Smooth muscle cell (in vitro differentiated cells): ENCODE results near the gene FDXACB1. TPM values are rescaled to one million over a fixed set of nuclear protein-coding genes. Genes with fewer than 3 reads are reported as not detected.
"Not testable (repeated sequence)": the region's sequence is repeated elsewhere in the genome, so short reads cannot be mapped to it uniquely, and the experiment has no call there.

ENCODE experiments used
- DNase-seq: peaks from one replicate; lab custom pipeline; 2025; ENCODE audit not compliant: unreplicated experiment; lab: John Stamatoyannopoulos, UW
- H2AFZ ChIP-seq: fragments of 200-600 bp; sonication (generic); 2 replicates; pipeline ENCODE4 v1.6.0; 2016; ENCODE audit warnings: antibody characterized with exemption, low read depth, mild to moderate bottlenecking
- H3F3A ChIP-seq: fragments of 200-600 bp; sonication (generic); 2 replicates; pipeline ENCODE4 v1.6.0; 2017; ENCODE audit warnings: antibody characterized with exemption, low read depth
- H3K27ac ChIP-seq: fragments of 200-600 bp; sonication (generic); 2 replicates; pipeline ENCODE4 v1.5.1; 2016; ENCODE audit warnings: low read depth, mild to moderate bottlenecking
- H3K27me3 ChIP-seq: fragments of 200-600 bp; sonication (generic); 2 replicates; pipeline ENCODE4 v1.6.1; 2016; ENCODE audit warnings: low read depth, mild to moderate bottlenecking
- H3K36me3 ChIP-seq: fragments of 200-600 bp; sonication (generic); 2 replicates; pipeline ENCODE4 v1.5.1; 2016; ENCODE audit warnings: low read depth
- H3K4me1 ChIP-seq: fragments of 200-600 bp; sonication (generic); 2 replicates; pipeline ENCODE4 v1.5.1; 2016; ENCODE audit warnings: low read depth
- H3K4me2 ChIP-seq: fragments of 200-600 bp; sonication (generic); 2 replicates; pipeline ENCODE4 v1.6.0; 2016; ENCODE audit warnings: mild to moderate bottlenecking
- H3K4me3 ChIP-seq: fragments of 200-600 bp; sonication (generic); 2 replicates; pipeline ENCODE4 v1.5.1; 2016; ENCODE audit warnings: mild to moderate bottlenecking
- H3K79me2 ChIP-seq: fragments of 200-600 bp; sonication (generic); 2 replicates; pipeline ENCODE4 v1.6.0; 2016; ENCODE audit warnings: low read depth, mild to moderate bottlenecking
- H3K9ac ChIP-seq: fragments of 200-600 bp; sonication (generic); 2 replicates; pipeline ENCODE4 v1.6.0; 2016; ENCODE audit warnings: low read depth
- H3K9me3 ChIP-seq: fragments of 200-600 bp; sonication (generic); replicated peaks from 2 replicates; pipeline ENCODE4 v1.5.1; 2016; ENCODE audit warnings: low read depth
- H4K20me1 ChIP-seq: fragments of 200-600 bp; sonication (generic); 2 replicates; pipeline ENCODE4 v1.6.0; 2016; ENCODE audit warnings: low read depth
- WGBS: methylation state at CpG from one replicate; pipeline ENCODE4 v1.1.7; 2016; ENCODE audit warnings: low lambda C conversion rate; 5-methylcytosine and 5-hydroxymethylcytosine counted together
- polyA plus RNA-seq: library from polyadenylated mRNA; unstranded; fragments of >200 nt; fragmentation: Nextera tagmentation; extraction: Ambion mirVana; gene quantifications from 2 replicates; pipeline ENCODE4 v1.2.1, GENCODE V29; 2016
- total RNA-seq: library from RNA; depleted of rRNA; stranded (reverse); fragments of >200 nt; gene quantifications from 2 replicates; pipeline ENCODE4 v1.2.3, GENCODE V29; 2014
- TF ChIP-seq, protein P1 (sequence below): fragments of 200-600 bp; sonication (generic); IDR thresholded peaks from 2 replicates; pipeline ENCODE4 v1.5.1; 2017; ENCODE audit warnings: borderline replicate concordance, mild to moderate bottlenecking, antibody characterized with exemption; ENCODE audit not compliant: insufficient read depth, poor library complexity, severe bottlenecking

Gene FDXACB1
- total and polyA plus RNA-seq, 2 experiments from 2014 or later, result 2.1 TPM

DNA sequence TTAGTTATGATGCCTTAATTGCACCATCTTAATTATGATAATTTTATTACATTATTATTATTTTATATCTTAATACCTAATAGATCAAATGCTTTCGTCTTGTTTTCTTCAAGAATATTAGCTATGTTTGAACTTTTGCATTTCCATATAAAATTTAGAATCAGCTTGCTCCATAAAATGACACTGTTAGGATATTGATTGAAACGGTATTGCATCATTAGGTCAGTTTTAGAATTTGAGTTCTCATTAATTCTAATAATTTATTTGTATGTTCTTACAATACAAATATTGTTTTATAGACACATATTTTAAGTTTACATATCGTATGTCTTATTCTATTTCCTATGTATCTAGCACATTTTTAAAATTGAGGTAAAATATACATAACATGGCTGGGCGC, 7.1 kb upstream of the FDXACB1 start:
- Histone ChIP-seq H3K4me1 (no peaks in the 10 kb centered on the region), H3K27ac (no peak overlapping the region), H3K27me3 (no peaks in the 10 kb centered on the region), H3F3A (no peaks in the 10 kb centered on the region), H3K4me3 (no peak overlapping the region), H3K79me2 (no peaks in the 10 kb centered on the region), H4K20me1 (no peaks in the 10 kb centered on the region), H3K9ac (no peak overlapping the region), H3K36me3 (no peaks in the 10 kb centered on the region), H2AFZ (no peak overlapping the region), H3K9me3 (no peaks in the 10 kb centered on the region), H3K4me2 (no peak overlapping the region)
- no peak for DNase-seq
- 95% methylated on average over 4 of the region's 4 CpGs for WGBS
- TF ChIP-seq, protein P1, sequence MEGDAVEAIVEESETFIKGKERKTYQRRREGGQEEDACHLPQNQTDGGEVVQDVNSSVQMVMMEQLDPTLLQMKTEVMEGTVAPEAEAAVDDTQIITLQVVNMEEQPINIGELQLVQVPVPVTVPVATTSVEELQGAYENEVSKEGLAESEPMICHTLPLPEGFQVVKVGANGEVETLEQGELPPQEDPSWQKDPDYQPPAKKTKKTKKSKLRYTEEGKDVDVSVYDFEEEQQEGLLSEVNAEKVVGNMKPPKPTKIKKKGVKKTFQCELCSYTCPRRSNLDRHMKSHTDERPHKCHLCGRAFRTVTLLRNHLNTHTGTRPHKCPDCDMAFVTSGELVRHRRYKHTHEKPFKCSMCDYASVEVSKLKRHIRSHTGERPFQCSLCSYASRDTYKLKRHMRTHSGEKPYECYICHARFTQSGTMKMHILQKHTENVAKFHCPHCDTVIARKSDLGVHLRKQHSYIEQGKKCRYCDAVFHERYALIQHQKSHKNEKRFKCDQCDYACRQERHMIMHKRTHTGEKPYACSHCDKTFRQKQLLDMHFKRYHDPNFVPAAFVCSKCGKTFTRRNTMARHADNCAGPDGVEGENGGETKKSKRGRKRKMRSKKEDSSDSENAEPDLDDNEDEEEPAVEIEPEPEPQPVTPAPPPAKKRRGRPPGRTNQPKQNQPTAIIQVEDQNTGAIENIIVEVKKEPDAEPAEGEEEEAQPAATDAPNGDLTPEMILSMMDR, result no peak

DNA sequence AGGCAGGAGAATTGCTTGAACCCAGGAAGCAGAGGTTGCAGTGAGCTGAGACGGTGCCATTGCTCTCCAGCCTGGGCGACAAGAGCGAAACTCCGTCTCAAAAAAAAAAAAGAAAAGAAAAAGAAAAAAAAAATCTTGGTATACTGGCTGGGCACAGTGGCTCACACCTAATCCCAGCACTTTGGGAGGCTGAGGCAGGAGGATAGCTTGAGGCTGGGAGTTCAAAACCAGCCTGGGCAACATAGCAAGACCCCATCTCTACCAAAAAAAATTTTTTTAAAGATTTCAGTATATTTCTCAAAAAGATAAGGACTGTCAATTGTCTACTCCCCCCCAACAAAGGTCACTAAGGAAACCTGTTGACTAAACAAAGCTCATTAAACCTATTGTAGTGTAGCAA, 6.1 kb upstream of the FDXACB1 start:
- not testable (repeated sequence) for H3K4me2 ChIP-seq, H4K20me1 ChIP-seq, H3K4me3 ChIP-seq, H3K4me1 ChIP-seq, H3K27me3 ChIP-seq, H3K9me3 ChIP-seq, H3K79me2 ChIP-seq, H3K9ac ChIP-seq, H3K36me3 ChIP-seq, H3F3A ChIP-seq, DNase-seq, H2AFZ ChIP-seq, H3K27ac ChIP-seq
- WGBS, result 70% methylated on average over 4 of the region's 4 CpGs

DNA sequence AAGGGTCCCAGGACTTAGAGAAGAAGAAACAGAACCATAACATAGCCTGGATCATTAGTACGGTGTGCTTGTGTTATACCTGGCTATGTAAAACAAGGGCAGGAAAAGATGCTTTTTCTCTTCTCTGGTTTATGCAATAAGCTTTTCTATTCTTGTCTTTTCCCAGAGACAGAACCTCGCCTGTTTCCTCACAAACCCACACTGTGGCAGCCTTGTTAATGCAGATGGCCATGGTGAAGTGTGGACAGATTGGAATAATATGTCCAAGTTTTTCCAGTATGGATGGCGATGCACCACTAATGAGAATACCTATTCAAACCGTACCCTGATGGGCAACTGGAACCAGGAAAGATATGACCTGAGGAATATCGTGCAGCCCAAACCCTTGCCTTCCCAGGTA, 3.2 kb upstream of the FDXACB1 start:
- no peaks in the 10 kb centered on the region for H3K36me3 ChIP-seq
- H4K20me1 ChIP-seq, result no peaks in the 10 kb centered on the region
- H3K79me2 ChIP-seq, result no peaks in the 10 kb centered on the region
- H3K27ac ChIP-seq, result no peak overlapping the region
- no peaks in the 10 kb centered on the region for H3K9me3 ChIP-seq
- H3K4me1 ChIP-seq, result peaks cover 8% of the 10 kb centered on the region
- H3K4me2 ChIP-seq, result no peak overlapping the region
- H3K4me3 ChIP-seq, result no peak overlapping the region
- 86% methylated on average over 5 of the region's 5 CpGs for WGBS
- H2AFZ ChIP-seq, result no peak overlapping the region
- H3K9ac ChIP-seq, result no peak overlapping the region
- no peaks in the 10 kb centered on the region for H3F3A ChIP-seq
- DNase-seq, result no peak
- TF ChIP-seq, protein P1, result no peak
- H3K27me3 ChIP-seq, result no peaks in the 10 kb centered on the region

DNA sequence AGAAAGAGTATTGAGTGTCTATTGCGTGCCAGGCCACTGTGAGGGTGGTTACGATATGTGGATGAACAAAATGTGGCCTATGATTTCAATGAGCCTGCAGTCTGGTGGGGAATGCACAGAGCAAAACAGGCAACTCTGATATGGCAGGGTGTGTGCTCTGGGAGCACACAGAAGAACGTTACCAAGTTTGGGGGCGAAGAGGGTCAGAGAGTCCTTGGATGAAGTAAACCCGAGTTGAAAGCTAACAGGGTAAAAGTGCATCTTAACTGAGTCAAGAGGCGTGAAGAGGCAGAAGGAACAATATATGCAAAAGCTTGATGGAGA, 634 bp upstream of the FDXACB1 start:
- no peaks in the 10 kb centered on the region for H3K79me2 ChIP-seq
- no peaks in the 10 kb centered on the region for H3K9me3 ChIP-seq
- H4K20me1 ChIP-seq, result no peaks in the 10 kb centered on the region
- peak overlapping the region; percentile 63 for H3K4me3 ChIP-seq
- peaks cover 8% of the 10 kb centered on the region for H3K4me1 ChIP-seq
- H3K36me3 ChIP-seq, result no peaks in the 10 kb centered on the region
- 73% methylated on average over 6 of the region's 6 CpGs for WGBS
- TF ChIP-seq, protein P1, result no peak
- H3K27me3 ChIP-seq, result no peaks in the 10 kb centered on the region
- H3K9ac ChIP-seq, result peak overlapping the region; percentile 96
- no peak for DNase-seq
- no peaks in the 10 kb centered on the region for H3F3A ChIP-seq
- peak overlapping the region; percentile 98 for H3K27ac ChIP-seq
- peak overlapping the region; percentile 87 for H2AFZ ChIP-seq
- peak overlapping the region; percentile 93 for H3K4me2 ChIP-seq
